Activated CD4-positive, alpha-beta T cell treated with anti-CD3 and anti-CD28 coated beads, Interleukin-2, Interleukin-4, amounts not matched to agents 100 ng/mL and 50 ng/mL, durations not matched to agents 16 hours and 8 hours (primary cell): ENCODE results near the gene DUX4.
A peak's percentile ranks its signal among the peaks of the same experiment; 100 is the strongest.
"Not testable (repeated sequence)": the region's sequence is repeated elsewhere in the genome, so short reads cannot be mapped to it uniquely, and the experiment has no call there.

Experiments used
- DNase-seq: peaks from one replicate; pipeline ENCODE4 v3.0.0-alpha.2; 2020; ENCODE audit warnings: low spot score

The DUX4 gene

GRCh38 chr4:190173428-190173827 is at the start of gene DUX4:
Gene DUX4 (plus strand): TSS chr4:190173774. CDS start chr4:190173774, 0 bp downstream.
- not testable (repeated sequence) for DNase-seq

GRCh38 chr4:190175436-190175835 is 1.9 kb downstream of the DUX4 start:
- not testable (repeated sequence) for DNase-seq

GRCh38 chr4:190177727-190178605 is 4.4 kb downstream of the DUX4 start:
- DNase-seq, result peak; percentile 33

- not testable (repeated sequence) for DNase-seq
Observed at GRCh38 chr4:190178606-190178990, 5.0 kb downstream of the DUX4 start.

- not testable (repeated sequence) for DNase-seq
Observed at GRCh38 chr4:190179030-190179739, 5.6 kb downstream of the DUX4 start.

DNA sequence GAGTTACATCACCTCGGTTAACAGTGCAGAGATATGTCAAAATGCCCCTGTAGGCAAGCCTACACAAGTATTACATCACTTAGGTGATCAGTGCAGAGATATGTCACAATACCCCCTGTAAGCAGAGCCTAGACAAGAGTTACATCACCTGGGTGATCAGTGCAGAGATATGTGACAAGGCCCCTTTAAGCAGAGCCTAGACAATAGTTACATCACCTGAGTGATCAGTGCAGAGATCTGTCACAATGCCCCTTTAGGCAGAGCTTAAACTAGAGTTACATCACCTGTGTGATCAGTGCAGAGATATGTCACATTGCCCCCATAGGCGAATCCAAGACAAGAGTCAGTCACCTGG is 6.1 kb downstream of the DUX4 start:
- not testable (repeated sequence) for DNase-seq

- DNase-seq, result not testable (repeated sequence)
Observed at GRCh38 chr4:190180947-190181346, 7.4 kb downstream of the DUX4 start.

DNA sequence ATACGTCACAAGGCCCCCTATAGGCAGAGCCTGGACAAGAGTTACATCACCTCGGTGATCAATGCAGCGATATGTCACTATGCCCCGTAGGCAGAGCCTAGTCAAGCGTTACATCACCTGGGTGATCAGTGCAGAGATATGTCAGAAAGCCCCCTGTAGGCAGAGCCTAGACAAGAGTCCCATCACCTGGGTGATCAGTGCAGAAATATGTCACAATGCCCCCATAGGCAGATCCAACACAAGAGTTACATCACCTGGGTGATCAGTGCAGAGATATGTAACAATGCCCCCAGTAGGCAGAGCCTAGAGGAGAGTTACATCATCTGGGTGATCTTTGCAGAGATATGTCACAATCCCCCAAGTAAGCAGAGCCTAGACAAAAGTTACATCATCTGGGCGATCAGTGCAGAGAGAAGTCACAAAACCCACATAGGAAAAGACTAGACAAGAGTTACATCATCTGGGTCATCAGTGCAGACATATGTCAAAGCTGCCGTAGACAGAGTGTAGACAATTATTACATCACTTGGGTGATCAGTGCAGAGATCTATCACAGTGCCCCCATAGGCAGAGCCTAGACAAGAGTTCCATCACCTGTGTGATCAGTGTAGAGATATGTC is 8.0 kb downstream of the DUX4 start:
- DNase-seq, result not testable (repeated sequence)

DNA sequence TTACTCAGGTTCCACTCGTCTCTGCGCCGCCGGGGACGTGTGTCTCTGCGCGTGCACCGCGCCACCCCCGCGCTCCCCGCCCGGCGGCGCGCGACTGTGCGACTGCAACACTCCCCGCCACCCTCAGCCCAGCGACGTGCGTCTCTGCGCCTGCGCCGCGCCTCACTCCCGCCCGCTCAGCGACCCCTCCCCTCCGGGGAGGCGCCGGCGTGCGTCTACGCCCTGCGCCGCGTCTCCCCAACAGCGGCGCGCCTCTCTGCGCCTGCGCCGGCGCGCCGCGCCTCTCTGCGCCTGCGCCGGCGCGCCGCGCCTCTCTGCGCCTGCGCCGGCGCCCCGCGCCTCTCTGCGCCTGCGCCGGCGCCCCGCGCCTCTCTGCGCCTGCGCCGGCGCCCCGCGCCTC is 29.9 kb downstream of the DUX4 start:
- DNase-seq, result not testable (repeated sequence)
